CD8-positive, alpha-beta memory T cell (primary cell): ENCODE measurements around the gene RFC1. TPM values are rescaled to one million over a fixed set of nuclear protein-coding genes. Genes with fewer than 3 reads are reported as not detected.
"Not testable (repeated sequence)": the region's sequence is repeated elsewhere in the genome, so short reads cannot be mapped to it uniquely, and the experiment has no call there.

Source experiments
- CTCF ChIA-PET: fragments of 350-600 bp; sonication (Branson Sonifier 250); formaldehyde crosslinking; loops from one replicate; lab custom pipeline; 2021; ENCODE audit warnings: antibody characterized with exemption; lab: Charles Lee
- POLR2A ChIA-PET: fragments of 350-600 bp; sonication (Branson Sonifier 250); formaldehyde crosslinking; loops from one replicate; lab custom pipeline; 2021; ENCODE audit warnings: antibody characterized with exemption; lab: Charles Lee
- DNase-seq, 5 donors: peaks; one replicate each; pipeline versions ENCODE4 v3.0.0 to v3.0.0-alpha.2; 2020 to 2022; ENCODE audit warnings: mixed read lengths in 1 of 5
- H3K27ac ChIP-seq: one replicate; pipeline ENCODE4 v1.7.0; 2013; ENCODE audit warnings: low read depth, mild to moderate bottlenecking, low read length, moderate library complexity
- H3K27me3 ChIP-seq: 2 replicates; pipeline ENCODE4 v1.7.0; 2013; ENCODE audit warnings: low read length, mild to moderate bottlenecking; ENCODE audit not compliant: insufficient read depth, poor library complexity, severe bottlenecking
- H3K36me3 ChIP-seq: 2 replicates; pipeline ENCODE4 v1.7.0; 2013; ENCODE audit warnings: mild to moderate bottlenecking, low read length, moderate library complexity; ENCODE audit not compliant: insufficient read depth
- H3K4me1 ChIP-seq: 2 replicates; pipeline ENCODE4 v1.7.0; 2013; ENCODE audit warnings: mild to moderate bottlenecking, low read length, moderate library complexity; ENCODE audit not compliant: insufficient read depth
- H3K4me3 ChIP-seq: 2 replicates; pipeline ENCODE4 v1.7.0; 2013; ENCODE audit warnings: mild to moderate bottlenecking, low read length
- H3K9me3 ChIP-seq: 2 replicates; pipeline ENCODE4 v1.7.0; 2013; ENCODE audit warnings: mild to moderate bottlenecking, low read length
- H3K27ac Mint-ChIP-seq, 8 donors: one replicate each; pipeline ENCODE4 v1.8.0; 2020 to 2021; ENCODE audit warnings: mixed read lengths in 8 of 8, mild to moderate bottlenecking in 6 of 8, inconsistent platforms in 3 of 8, moderate library complexity in 3 of 8
- H3K27me3 Mint-ChIP-seq, 2 donors: one replicate each; pipeline ENCODE4 v1.8.0; 2020 to 2021; ENCODE audit warnings: mixed read lengths in 2 of 2, mild to moderate bottlenecking in 1 of 2, moderate library complexity in 1 of 2
- H3K36me3 Mint-ChIP-seq, 3 donors: one replicate each; pipeline ENCODE4 v1.8.0; 2020 to 2021; ENCODE audit warnings: mixed read lengths in 3 of 3, inconsistent platforms in 1 of 3, mild to moderate bottlenecking in 1 of 3
- H3K4me1 Mint-ChIP-seq, 3 donors: one replicate each; pipeline ENCODE4 v1.8.0; 2020 to 2021; ENCODE audit warnings: mixed read lengths in 3 of 3, inconsistent platforms in 1 of 3, mild to moderate bottlenecking in 1 of 3
- H3K4me3 Mint-ChIP-seq, 7 donors: one replicate each; pipeline ENCODE4 v1.8.0; 2020 to 2021; ENCODE audit warnings: mixed read lengths in 7 of 7, mild to moderate bottlenecking in 6 of 7, moderate library complexity in 4 of 7, inconsistent platforms in 2 of 7
- H3K9me3 Mint-ChIP-seq, 5 donors: one replicate each; pipeline ENCODE4 v1.8.0; 2020 to 2022; ENCODE audit warnings: mixed read lengths in 5 of 5, mild to moderate bottlenecking in 3 of 5, moderate library complexity in 2 of 5, inconsistent platforms in 1 of 5
- polyA plus RNA-seq: library from polyadenylated mRNA; unstranded; fragments of 300-500 nt; fragmentation: Illumina TruSeq; gene quantifications from one replicate; pipeline ENCODE4 v1.2.3, GENCODE V29; 2021
- total RNA-seq, 2 experiments: library from RNA; stranded (reverse); gene quantifications; one replicate each; pipeline ENCODE4 v1.2.3, GENCODE V29; 2021

Gene RFC1
- total and polyA plus RNA-seq, 3 experiments from 2014 or later, result 45.7 to 82.9 (median 79.8) TPM

- POLR2A ChIA-PET, result interaction anchor here (1.0 to 2.2 kb wide), 2 partner anchors 13 to 104 kb away, joined by 4 to 5 read pairs; partner anchors contain the start of genes LIAS, RFC1 and RPL9
- Mint-ChIP-seq H3K36me3 (peaks cover 14 to 23% (median 16%) of the 10 kb centered on the region in 3 donors), H3K4me3 (peak overlapping the region; percentile 69 to 89 (median 86)), H3K27ac (peak overlapping the region; percentile 89 to 99 (median 97)), H3K27me3 (peaks cover 0 to 1% of the 10 kb centered on the region in 2 donors), H3K9me3 (peaks cover 4 to 7% (median 5%) of the 10 kb centered on the region in 5 donors), H3K4me1 (peaks cover 43 to 72% (median 72%) of the 10 kb centered on the region in 3 donors)
- Histone ChIP-seq H3K27me3 (no peaks in the 10 kb centered on the region), H3K36me3 (no peaks in the 10 kb centered on the region), H3K4me3 (peak overlapping the region; percentile 70), H3K27ac (peak overlapping the region; percentile 87), H3K4me1 (peaks cover 38% of the 10 kb centered on the region), H3K9me3 (no peaks in the 10 kb centered on the region)
- peak in 2 of 5 donors; percentile 58 to 59 for DNase-seq
- CTCF ChIA-PET, result interaction anchor here (1.0 to 1.6 kb wide), 2 partner anchors 10 to 12 kb away, joined by 3 to 6 read pairs; no protein-coding TSS in a partner anchor
Observed at GRCh38 chr4:39353478-39354253, 12.5 kb downstream of the RFC1 start.

DNA sequence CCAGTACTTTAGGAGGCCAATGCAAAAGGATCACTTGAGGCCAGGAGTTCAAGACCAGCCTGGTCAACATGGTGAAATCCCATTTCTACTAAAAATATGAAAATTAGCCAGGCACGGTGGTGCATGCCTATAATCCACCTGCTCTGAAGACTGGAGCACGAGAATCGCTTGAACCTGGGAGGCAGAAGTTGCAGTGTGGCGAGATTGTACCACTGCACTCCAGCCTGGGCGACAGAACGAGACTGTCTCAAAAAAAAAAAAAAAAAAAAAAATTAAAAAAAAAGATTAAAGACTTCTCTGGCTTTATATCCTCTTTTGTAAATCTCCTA, 13.0 kb downstream of the RFC1 start:
- Mint-ChIP-seq H3K4me1 (peaks cover 46 to 74% (median 71%) of the 10 kb centered on the region in 3 donors), H3K36me3 (peaks cover 15 to 27% (median 20%) of the 10 kb centered on the region in 3 donors), H3K27ac (peak overlapping the region; percentile 89 to 99 (median 97)), H3K4me3 (peak overlapping the region; percentile 69 to 89 (median 86))
- POLR2A ChIA-PET, result interaction anchor here (1.0 to 2.2 kb wide), 2 partner anchors 13 to 105 kb away, joined by 4 to 5 read pairs; partner anchors contain the start of genes LIAS, RFC1 and RPL9
- CTCF ChIA-PET, result interaction anchor here (1.0 to 1.6 kb wide), 2 partner anchors 11 to 12 kb away, joined by 3 to 6 read pairs; no protein-coding TSS in a partner anchor
- H3K36me3 ChIP-seq, H3K27me3 ChIP-seq, H3K9me3 Mint-ChIP-seq, H3K9me3 ChIP-seq, H3K27me3 Mint-ChIP-seq: not testable (repeated sequence)
- H3K4me1 ChIP-seq, result peaks cover 38% of the 10 kb centered on the region
- H3K4me3 ChIP-seq, result peak overlapping the region; percentile 70
- peak overlapping the region; percentile 87 for H3K27ac ChIP-seq
- DNase-seq, result peak in 4 of 5 donors; percentile 9 to 62 (median 30)

GRCh38 chr4:39349326-39349725, 16.8 kb downstream of the RFC1 start:
- ChIA-PET POLR2A (no interaction called here), CTCF (no interaction called here)
- Mint-ChIP-seq H3K4me1 (peaks cover 46 to 69% (median 60%) of the 10 kb centered on the region in 3 donors), H3K36me3 (peaks cover 24 to 49% (median 27%) of the 10 kb centered on the region in 3 donors), H3K27ac (peak overlapping the region in 6 of 8 donors; percentile 7 to 79 (median 44)), H3K4me3 (peak overlapping the region in 2 of 7 donors; percentile 8 to 23), H3K9me3 (peaks cover 4 to 7% (median 5%) of the 10 kb centered on the region in 5 donors), H3K27me3 (peaks cover 0 to 1% of the 10 kb centered on the region in 2 donors)
- H3K27ac ChIP-seq, result no peak overlapping the region
- no peaks in the 10 kb centered on the region for H3K27me3 ChIP-seq
- no peak overlapping the region for H3K4me3 ChIP-seq
- H3K36me3 ChIP-seq, result no peaks in the 10 kb centered on the region
- DNase-seq, result no peak
- H3K9me3 ChIP-seq, result no peaks in the 10 kb centered on the region
- H3K4me1 ChIP-seq, result peaks cover 24% of the 10 kb centered on the region

- Histone ChIP-seq H3K4me3 (no peak overlapping the region), H3K4me1 (peaks cover 17% of the 10 kb centered on the region), H3K36me3 (no peaks in the 10 kb centered on the region), H3K27ac (no peak overlapping the region), H3K27me3 (no peaks in the 10 kb centered on the region), H3K9me3 (no peaks in the 10 kb centered on the region)
- H3K9me3 Mint-ChIP-seq, result peaks cover 4 to 7% (median 5%) of the 10 kb centered on the region in 5 donors
- H3K27me3 Mint-ChIP-seq, result peaks cover 0 to 1% of the 10 kb centered on the region in 2 donors
- CTCF ChIA-PET, result interaction anchor here (1.3 kb wide), 1 partner anchor 11 kb away, joined by 3 read pairs; no protein-coding TSS in a partner anchor
- no peak for DNase-seq
- POLR2A ChIA-PET, result interaction anchor here (0.5 kb wide), 1 partner anchor 212 kb away, joined by 4 read pairs; no protein-coding TSS in a partner anchor
- peaks cover 42 to 67% (median 58%) of the 10 kb centered on the region in 3 donors for H3K4me1 Mint-ChIP-seq
- peak overlapping the region; percentile 7 to 79 (median 65) for H3K27ac Mint-ChIP-seq
- peaks cover 26 to 52% (median 27%) of the 10 kb centered on the region in 3 donors for H3K36me3 Mint-ChIP-seq
- peak overlapping the region in 1 of 7 donors; percentile 26 for H3K4me3 Mint-ChIP-seq
Observed at GRCh38 chr4:39348371-39349315, 17.5 kb downstream of the RFC1 start.

- no peak overlapping the region for H3K27ac ChIP-seq
- ChIA-PET CTCF (interaction anchor here (1.3 kb wide), 1 partner anchor 13 kb away, joined by 3 read pairs; no protein-coding TSS in a partner anchor), POLR2A (interaction anchor here (0.6 kb wide), 1 partner anchor 1697 kb away, joined by 3 read pairs; no protein-coding TSS in a partner anchor)
- no peak overlapping the region for H3K4me3 ChIP-seq
- peaks cover 5% of the 10 kb centered on the region for H3K4me1 ChIP-seq
- no peak for DNase-seq
- Mint-ChIP-seq H3K27ac (peak overlapping the region in 6 of 8 donors; percentile 4 to 83 (median 61)), H3K27me3 (peaks cover 0 to 1% of the 10 kb centered on the region in 2 donors), H3K4me1 (peaks cover 29 to 66% (median 41%) of the 10 kb centered on the region in 3 donors), H3K9me3 (peaks cover 4 to 7% (median 5%) of the 10 kb centered on the region in 5 donors), H3K4me3 (no peak overlapping the region), H3K36me3 (peaks cover 29 to 67% (median 30%) of the 10 kb centered on the region in 3 donors)
- H3K9me3 ChIP-seq, result no peaks in the 10 kb centered on the region
- H3K27me3 ChIP-seq, result no peaks in the 10 kb centered on the region
- H3K36me3 ChIP-seq, result peaks cover 5% of the 10 kb centered on the region
Observed at GRCh38 chr4:39346856-39347519, 19.2 kb downstream of the RFC1 start.

DNA sequence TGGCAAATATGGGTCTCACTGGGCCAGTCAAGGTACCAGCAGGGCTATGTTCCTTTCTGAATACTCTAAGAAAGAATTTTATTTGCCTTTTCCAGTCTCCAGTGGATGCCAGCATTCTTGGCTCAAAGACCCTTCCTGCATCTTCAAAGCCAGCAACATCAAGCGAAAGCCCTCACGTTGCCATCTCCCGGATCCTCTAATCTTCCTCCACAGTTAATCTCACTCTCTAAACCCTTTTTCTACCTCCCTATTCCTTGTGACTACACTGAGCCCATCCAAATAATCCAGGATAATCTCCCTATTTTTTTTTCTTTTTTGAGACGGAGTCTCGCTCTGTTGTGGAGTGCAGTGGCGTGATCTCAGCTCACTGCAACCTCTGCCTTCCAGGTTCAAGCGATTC, 23.4 kb downstream of the RFC1 start:
- DNase-seq, result no peak
- no peaks in the 10 kb centered on the region for H3K27me3 Mint-ChIP-seq

More for the DNA sequence above, 23.4 kb downstream of the RFC1 start:
- H3K27me3 ChIP-seq, result no peaks in the 10 kb centered on the region
- POLR2A ChIA-PET, result no interaction called here
- CTCF ChIA-PET, result no interaction called here
- Mint-ChIP-seq H3K36me3 (peaks cover 9 to 67% (median 20%) of the 10 kb centered on the region in 3 donors), H3K4me1 (peaks cover 32 to 68% (median 40%) of the 10 kb centered on the region in 3 donors), H3K9me3 (no peaks in the 10 kb centered on the region), H3K27ac (peak overlapping the region in 2 of 8 donors; percentile 26 to 33), H3K4me3 (no peak overlapping the region)
- H3K9me3 ChIP-seq, result no peaks in the 10 kb centered on the region
- peaks cover 14% of the 10 kb centered on the region for H3K36me3 ChIP-seq
- H3K4me3 ChIP-seq, result no peak overlapping the region
- H3K4me1 ChIP-seq, result peaks cover 3% of the 10 kb centered on the region
- H3K27ac ChIP-seq, result no peak overlapping the region
